NAMALWA (cell line): Measurements from ENCODE around the gene HAO1.

Experiments
- DNase-seq: peaks from one replicate; pipeline ENCODE4 v3.0.0-alpha.2; 2015; ENCODE audit warnings: low spot score

HAO1 gene

GRCh38 chr20:7926767-7927166 lies 13.5 kb downstream of the HAO1 start:
- DNase-seq = peak; percentile 42

GRCh38 chr20:7926323-7926722 lies 13.9 kb downstream of the HAO1 start:
- no peak for DNase-seq

GRCh38 chr20:7924692-7925091 lies 15.6 kb downstream of the HAO1 start:
- DNase-seq = no peak

GRCh38 chr20:7916648-7917047 lies 23.6 kb downstream of the HAO1 start:
- DNase-seq = no peak

GRCh38 chr20:7912551-7912950 lies 27.7 kb downstream of the HAO1 start:
- no peak for DNase-seq

- DNase-seq = no peak
These were observed 28.5 kb downstream of the HAO1 start for GRCh38 chr20:7911586-7912330.

GRCh38 chr20:7908905-7909304 lies 31.4 kb downstream of the HAO1 start:
- DNase-seq = no peak

- no peak for DNase-seq
These were observed 36.8 kb downstream of the HAO1 start for GRCh38 chr20:7903429-7903828.

- DNase-seq = no peak
These were observed 37.4 kb downstream of the HAO1 start for GRCh38 chr20:7902879-7903278.

- DNase-seq = no peak
These were observed 42.4 kb downstream of the HAO1 start for GRCh38 chr20:7897781-7898364.

- no peak for DNase-seq
These were observed 47.1 kb downstream of the HAO1 start for GRCh38 chr20:7893014-7893730.

GRCh38 chr20:7891705-7892104 lies 48.6 kb downstream of the HAO1 start:
- no peak for DNase-seq

- DNase-seq = no peak
These were observed 50.5 kb downstream of the HAO1 start for GRCh38 chr20:7889736-7890135.

GRCh38 chr20:7883741-7884140 lies 56.5 kb downstream of the HAO1 start:
- DNase-seq = no peak

GRCh38 chr20:7883309-7883708 lies 56.9 kb downstream of the HAO1 start:
- DNase-seq = no peak

- DNase-seq = no peak
These were observed 58.2 kb downstream of the HAO1 start for GRCh38 chr20:7882076-7882475.

- no peak for DNase-seq
These were observed 58.7 kb downstream of the HAO1 start for GRCh38 chr20:7881551-7881950.

GRCh38 chr20:7879883-7880282 lies 60.4 kb downstream of the HAO1 start:
- no peak for DNase-seq

- DNase-seq = no peak
These were observed 72.2 kb downstream of the HAO1 start for GRCh38 chr20:7868108-7868507.

- DNase-seq = no peak
These were observed 74.0 kb downstream of the HAO1 start for GRCh38 chr20:7866285-7866684.

- DNase-seq = peak; percentile 80
These were observed 80.9 kb downstream of the HAO1 start for GRCh38 chr20:7859356-7859802.

GRCh38 chr20:7858734-7859250 lies 81.5 kb downstream of the HAO1 start:
- DNase-seq = no peak

- no peak for DNase-seq
These were observed 83.5 kb downstream of the HAO1 start for GRCh38 chr20:7856756-7857155.
